Spinal cord (tissue), 10 donors: ENCODE data around the gene GPR153. TPM values are rescaled to one million over a fixed set of nuclear protein-coding genes. Genes with fewer than 3 reads are reported as not detected.
A peak's percentile ranks its signal among the peaks of the same experiment; 100 is the strongest.

ENCODE experiments used
- DNase-seq, 6 donors: peaks; one replicate each; pipeline versions ENCODE4 v3.0.0 to v3.0.0-alpha.2; 2013 to 2015; ENCODE audit warnings: low spot score in 6 of 6, low read depth in 4 of 6
- H3K27ac ChIP-seq: one replicate; pipeline ENCODE4 v1.5.1; 2013; ENCODE audit warnings: low read depth, low read length, control low read depth
- H3K27me3 ChIP-seq: one replicate; pipeline ENCODE4 v1.6.1; 2013; ENCODE audit warnings: low read length; ENCODE audit not compliant: control insufficient read depth, insufficient read depth
- H3K36me3 ChIP-seq: one replicate; pipeline ENCODE4 v1.6.1; 2013; ENCODE audit warnings: low read length; ENCODE audit not compliant: control insufficient read depth, insufficient read depth
- H3K4me1 ChIP-seq: one replicate; pipeline ENCODE4 v1.6.1; 2013; ENCODE audit warnings: low read length; ENCODE audit not compliant: control insufficient read depth, insufficient read depth
- H3K4me3 ChIP-seq: one replicate; pipeline ENCODE4 v1.5.1; 2013; ENCODE audit warnings: low read depth, low read length, control low read depth
- H3K9me3 ChIP-seq: one replicate; pipeline ENCODE4 v1.6.1; 2013; ENCODE audit warnings: low read length; ENCODE audit not compliant: control insufficient read depth, insufficient read depth
- WGBS: methylation state at CpG from one replicate; pipeline ENCODE4 v1.1.5; 2013; ENCODE audit warnings: missing lambda C conversion rate; ENCODE audit not compliant: insufficient coverage; 5-methylcytosine and 5-hydroxymethylcytosine counted together
- polyA plus RNA-seq, 2 donors: library from polyadenylated mRNA; unstranded; fragments of 120-200 nt; gene quantifications; one replicate each; pipeline ENCODE4 v1.2.1, GENCODE V29; 2013; ENCODE audit not compliant: insufficient read length in 2 of 2
- total RNA-seq, 2 donors: library from RNA; depleted of rRNA in 1 of 2; stranded (reverse); fragments of 120-200 nt in 1 of 2; fragments of >200 nt in 1 of 2; gene quantifications; one replicate each; pipeline versions ENCODE4 v1.2.3 to v1.2.4, GENCODE V29; 2013 to 2014
- donor health status: healthy.

The GPR153 gene
- total and polyA plus RNA-seq, 4 donors = 9.3 to 49.5 (median 27.6) TPM

- WGBS = 96% methylated on average over 10 of the region's 10 CpGs
- Histone ChIP-seq H3K36me3 (peaks cover 83% of the 10 kb centered on the region), H3K4me1 (peaks cover 49% of the 10 kb centered on the region), H3K27ac (no peak overlapping the region), H3K4me3 (no peak overlapping the region), H3K9me3 (no peaks in the 10 kb centered on the region), H3K27me3 (no peaks in the 10 kb centered on the region)
- no peak for DNase-seq
Observed at GRCh38 chr1:6279066-6279465, 18.2 kb upstream of the GPR153 start.

DNA sequence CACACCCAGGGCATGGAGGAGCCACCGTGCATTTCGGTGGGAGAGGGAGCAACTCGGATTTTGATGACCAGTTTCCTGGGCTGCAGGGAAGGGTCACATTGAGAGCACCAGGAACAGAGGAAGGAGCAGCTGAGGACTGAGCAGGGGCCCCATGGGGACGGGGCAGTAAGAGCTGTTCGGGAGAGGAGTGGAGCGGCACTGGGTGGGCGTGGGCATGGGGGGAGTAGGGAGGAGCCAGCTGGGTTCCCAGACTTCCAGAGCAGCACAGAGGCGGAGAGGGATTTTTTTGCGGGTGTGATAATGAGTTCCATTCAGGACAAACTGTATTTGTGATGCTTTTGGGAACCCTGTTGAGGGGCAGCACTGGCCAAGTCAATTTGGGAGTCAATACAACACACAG lies 17.4 kb upstream of the GPR153 start:
- no peak overlapping the region for H3K4me3 ChIP-seq
- H3K4me1 ChIP-seq = peaks cover 57% of the 10 kb centered on the region

GRCh38 chr1:6276811-6277555 lies 16.1 kb upstream of the GPR153 start:
- H3K4me1 ChIP-seq = peaks cover 70% of the 10 kb centered on the region
- WGBS = 84% methylated on average over 15 of the region's 20 CpGs
- no peak overlapping the region for H3K4me3 ChIP-seq

More for the DNA sequence above, 17.4 kb upstream of the GPR153 start:
- no peaks in the 10 kb centered on the region for H3K27me3 ChIP-seq
- H3K36me3 ChIP-seq = peaks cover 86% of the 10 kb centered on the region
- H3K9me3 ChIP-seq = no peaks in the 10 kb centered on the region
- H3K27ac ChIP-seq = no peak overlapping the region
- 57% methylated on average over 9 of the region's 9 CpGs for WGBS
- no peak for DNase-seq

GRCh38 chr1:6275826-6276782 lies 15.2 kb upstream of the GPR153 start:
- 39% methylated on average over 35 of the region's 35 CpGs for whole genome bisulfite sequencing
- Histone ChIP-seq H3K4me1 (peaks cover 79% of the 10 kb centered on the region), H3K4me3 (no peak overlapping the region), H3K9me3 (no peaks in the 10 kb centered on the region), H3K27ac (peak overlapping the region; percentile 71), H3K36me3 (peaks cover 81% of the 10 kb centered on the region), H3K27me3 (no peaks in the 10 kb centered on the region)
- DNase-seq = peak in 2 of 6 donors; percentile 81 to 90

More at GRCh38 chr1:6276811-6277555, 16.1 kb upstream of the GPR153 start:
- Histone ChIP-seq H3K27me3 (no peaks in the 10 kb centered on the region), H3K9me3 (no peaks in the 10 kb centered on the region), H3K27ac (peak overlapping the region; percentile 62), H3K36me3 (peaks cover 83% of the 10 kb centered on the region)
- no peak for DNase-seq

GRCh38 chr1:6274622-6275139 lies 13.8 kb upstream of the GPR153 start:
- Histone ChIP-seq H3K27me3 (no peaks in the 10 kb centered on the region), H3K4me1 (peaks cover 81% of the 10 kb centered on the region), H3K9me3 (no peaks in the 10 kb centered on the region), H3K4me3 (no peak overlapping the region), H3K36me3 (peaks cover 79% of the 10 kb centered on the region), H3K27ac (no peak overlapping the region)
- DNase-seq = no peak
- WGBS = 93% methylated on average over 15 of the region's 16 CpGs

DNA sequence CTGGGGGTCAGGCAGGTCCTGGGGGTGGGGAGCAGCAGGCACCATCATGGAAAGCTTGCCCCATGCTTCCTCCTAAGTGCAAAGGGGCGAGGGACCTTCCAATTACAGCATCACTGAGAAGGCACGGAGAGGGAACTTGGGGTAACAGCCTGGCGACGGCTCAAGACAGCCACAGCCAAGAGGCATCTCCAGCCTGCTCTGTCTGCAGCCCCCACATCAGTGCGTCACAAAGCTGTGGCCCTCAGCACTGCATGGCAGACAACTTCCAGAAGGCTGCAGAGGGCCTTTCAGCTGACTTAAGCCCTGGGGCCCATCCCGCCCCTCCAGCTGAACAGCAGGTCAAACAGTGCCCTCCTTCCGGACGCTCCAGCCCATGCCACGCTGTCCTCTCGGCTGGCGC lies 13.2 kb upstream of the GPR153 start:
- peak overlapping the region; percentile 3 for H3K27ac ChIP-seq
- peaks cover 77% of the 10 kb centered on the region for H3K36me3 ChIP-seq
- H3K4me3 ChIP-seq = no peak overlapping the region
- no peaks in the 10 kb centered on the region for H3K27me3 ChIP-seq
- no peaks in the 10 kb centered on the region for H3K9me3 ChIP-seq
- 88% methylated on average over 11 of the region's 11 CpGs for WGBS
- peaks cover 82% of the 10 kb centered on the region for H3K4me1 ChIP-seq
- DNase-seq = no peak

- H3K9me3 ChIP-seq = no peaks in the 10 kb centered on the region
- peaks cover 86% of the 10 kb centered on the region for H3K4me1 ChIP-seq
- no peak overlapping the region for H3K4me3 ChIP-seq
- WGBS = 55% methylated on average over 15 of the region's 19 CpGs
- H3K36me3 ChIP-seq = peaks cover 74% of the 10 kb centered on the region
- no peaks in the 10 kb centered on the region for H3K27me3 ChIP-seq
- peak overlapping the region; percentile 3 for H3K27ac ChIP-seq
- DNase-seq = peak in 2 of 6 donors; percentile 71 to 82
Observed at GRCh38 chr1:6273380-6273891, 12.5 kb upstream of the GPR153 start.

DNA sequence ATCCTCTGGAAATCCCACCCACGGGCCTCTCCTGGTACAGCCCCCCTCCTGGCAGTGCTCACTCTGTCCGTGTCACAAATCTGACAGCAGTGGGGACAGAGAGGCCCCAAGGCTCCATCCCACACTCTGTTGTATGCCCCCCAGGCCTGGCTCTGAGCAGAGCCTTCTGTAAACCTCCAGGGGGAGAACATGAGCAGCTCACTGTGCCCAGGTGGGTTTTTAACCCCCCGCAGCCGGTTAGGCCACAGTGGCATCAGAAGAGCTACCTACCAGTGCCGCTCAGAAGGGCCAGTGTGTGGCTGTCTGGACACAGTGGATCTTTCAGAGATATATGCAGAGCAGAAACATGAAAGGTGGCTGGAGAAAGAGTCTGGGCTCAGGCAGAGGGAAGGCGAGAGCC lies 12.0 kb upstream of the GPR153 start:
- Histone ChIP-seq H3K4me3 (no peak overlapping the region), H3K36me3 (peaks cover 71% of the 10 kb centered on the region), H3K27me3 (no peaks in the 10 kb centered on the region), H3K9me3 (no peaks in the 10 kb centered on the region), H3K27ac (peak overlapping the region; percentile 3), H3K4me1 (peaks cover 88% of the 10 kb centered on the region)
- DNase-seq = no peak
- 63% methylated on average over 4 of the region's 6 CpGs for WGBS

- H3K27me3 ChIP-seq = no peaks in the 10 kb centered on the region
- no peak overlapping the region for H3K4me3 ChIP-seq
- WGBS = 68% methylated on average over 9 of the region's 9 CpGs
- H3K27ac ChIP-seq = peak overlapping the region; percentile 3
- no peak for DNase-seq
- peaks cover 70% of the 10 kb centered on the region for H3K36me3 ChIP-seq
- peaks cover 91% of the 10 kb centered on the region for H3K4me1 ChIP-seq
- no peaks in the 10 kb centered on the region for H3K9me3 ChIP-seq
Observed at GRCh38 chr1:6272452-6272851, 11.6 kb upstream of the GPR153 start.
